ENCODE data around the gene RTF1. TPM values are rescaled to one million over a fixed set of nuclear protein-coding genes. Genes with fewer than 3 reads are reported as not detected.

Gene RTF1
- polyA plus RNA-seq, 2 of the 4 experiments (the other 2 are of a cell fraction): 21.1 to 22.8 TPM

DNA sequence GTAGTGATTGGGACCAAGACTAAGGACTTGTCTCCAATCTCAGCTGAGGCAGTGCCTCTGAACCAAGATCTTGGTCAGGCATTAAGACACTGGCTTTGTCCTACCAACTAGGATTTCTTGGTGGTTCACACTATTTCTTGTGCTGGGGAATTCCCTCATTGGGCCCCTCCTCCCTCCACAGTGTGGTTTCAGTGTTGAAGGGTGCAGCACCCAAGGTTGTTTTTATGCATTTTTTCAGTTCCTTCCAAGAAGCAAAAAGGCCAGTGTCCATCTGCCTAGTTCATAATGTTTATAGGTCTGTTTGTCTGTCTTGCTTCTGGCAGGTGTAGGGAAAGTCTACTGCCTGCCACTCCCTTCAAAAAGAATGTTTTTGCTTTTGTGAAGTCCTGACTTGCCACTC, 66.2 kb downstream of the RTF1 start (continued):
- TF ChIP-seq, protein P1, sequence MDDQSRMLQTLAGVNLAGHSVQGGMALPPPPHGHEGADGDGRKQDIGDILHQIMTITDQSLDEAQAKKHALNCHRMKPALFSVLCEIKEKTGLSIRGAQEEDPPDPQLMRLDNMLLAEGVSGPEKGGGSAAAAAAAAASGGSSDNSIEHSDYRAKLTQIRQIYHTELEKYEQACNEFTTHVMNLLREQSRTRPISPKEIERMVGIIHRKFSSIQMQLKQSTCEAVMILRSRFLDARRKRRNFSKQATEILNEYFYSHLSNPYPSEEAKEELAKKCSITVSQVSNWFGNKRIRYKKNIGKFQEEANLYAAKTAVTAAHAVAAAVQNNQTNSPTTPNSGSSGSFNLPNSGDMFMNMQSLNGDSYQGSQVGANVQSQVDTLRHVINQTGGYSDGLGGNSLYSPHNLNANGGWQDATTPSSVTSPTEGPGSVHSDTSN (IDR thresholded peaks at IDR 0.05): no peak
- TF ChIP-seq CEBPB (IDR thresholded peaks at IDR 0.05): no peak

DNA sequence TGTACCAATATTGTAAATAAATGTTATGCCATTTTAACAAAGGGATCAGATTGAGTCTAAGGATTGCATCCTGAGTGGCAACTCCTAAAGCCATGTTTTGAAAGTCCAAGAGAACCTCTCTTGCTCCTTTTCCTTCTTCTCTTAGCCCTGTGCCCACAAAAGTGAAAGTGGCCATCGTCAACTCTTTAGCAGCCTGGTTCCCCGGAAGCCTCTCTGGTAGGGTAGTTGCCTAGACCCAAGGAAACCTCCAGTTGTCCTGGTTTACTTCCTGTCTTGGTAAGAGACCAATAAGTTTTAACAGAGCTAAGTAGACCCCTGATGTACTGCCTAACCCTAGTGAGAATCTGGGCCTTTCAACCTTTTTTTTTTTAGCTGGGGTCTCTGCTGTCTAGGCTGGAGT, 66.6 kb downstream of the RTF1 start:
- Histone ChIP-seq H3K4me1 (no peaks in the 10 kb centered on the region), H3K27ac (no peak overlapping the region), H3K9me3 (no peaks in the 10 kb centered on the region), H3K4me2 (no peak overlapping the region), H3K4me3 (no peak overlapping the region)
- DNase-seq (ENCODE audit: low read depth in 1 of 2, low spot score in 1 of 2) (no peak), ATAC-seq (no peak), FAIRE-seq (no peak)
- TF ChIP-seq MAZ (IDR thresholded peaks at IDR 0.05; ENCODE audit: borderline replicate concordance, low read depth, low read length) (no peak), KDM5A (IDR thresholded peaks at IDR 0.05) (no peak), MYC (IDR thresholded peaks at IDR 0.05; ENCODE audit: borderline replicate concordance, low read length) (no peak), EP300 (IDR thresholded peaks at IDR 0.05) (no peak), TFCP2L1 (CRISPR knock-in tag; IDR thresholded peaks at IDR 0.05) (no peak)
- TF ChIP-seq, protein P1 (IDR thresholded peaks at IDR 0.05): no peak
- ChIA-PET POLR2A (no interaction called here), CTCF (interaction anchor here (1.9 to 2.1 kb wide), 2 partner anchors 18 kb away, joined by 8 to 9 read pairs; no protein-coding TSS in a partner anchor)
- 97% methylated on average over 2 of the region's 2 CpGs for WGBS (ENCODE audit: missing lambda C conversion rate)

DNA sequence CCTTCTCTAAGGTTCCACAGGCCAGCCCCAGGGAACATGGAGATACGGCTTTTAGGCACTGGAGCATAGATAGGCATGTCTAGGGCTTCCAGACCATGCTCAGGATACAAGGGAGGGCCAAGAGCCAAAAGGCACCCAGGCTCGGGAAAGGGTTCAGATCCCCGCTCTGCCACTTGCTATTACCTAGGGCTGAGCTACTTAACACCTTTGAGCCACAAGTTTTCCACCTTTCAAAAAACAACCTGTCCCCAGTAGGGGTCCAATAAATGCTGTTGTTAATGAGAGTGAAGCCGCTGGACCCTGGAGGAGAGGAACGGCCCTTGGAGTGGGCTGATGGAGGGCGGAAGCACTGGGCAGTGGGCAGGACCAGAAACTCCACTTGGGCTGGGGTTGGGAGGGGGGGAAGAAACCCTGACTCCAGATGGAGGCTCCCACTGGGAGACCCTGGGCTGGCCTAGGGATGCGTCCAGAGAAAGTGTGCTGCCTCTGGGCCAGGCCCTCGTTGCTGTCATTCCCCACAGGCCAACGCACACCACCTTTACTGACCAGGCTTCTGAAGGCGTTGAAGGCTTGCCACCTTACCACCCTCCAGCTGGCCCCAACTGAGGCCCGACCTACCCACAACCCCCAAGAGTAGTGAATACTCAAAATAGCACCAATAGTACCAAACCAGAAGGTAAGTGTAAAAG, 68.2 kb downstream of the RTF1 start:
- no peak for DNase-seq (ENCODE audit: low read depth in 1 of 2, low spot score in 1 of 2)
- Histone ChIP-seq H3K4me2 (no peak overlapping the region), H3K9me3 (no peaks in the 10 kb centered on the region), H3K27ac (no peak overlapping the region), H3K4me3 (no peak overlapping the region), H3K4me1 (peaks cover 4% of the 10 kb centered on the region; the same call in 1 of the 3 replicates)
- ChIA-PET POLR2A (interaction anchor here (0.5 kb wide), 1 partner anchor 72 kb away, joined by 8 read pairs; no protein-coding TSS in a partner anchor), CTCF (interaction anchor here (0.6 to 2.1 kb wide), 4 partner anchors 9 to 367 kb away, joined by 3 to 9 read pairs (median 4); no protein-coding TSS in a partner anchor)
- TF ChIP-seq MAFK (IDR thresholded peaks at IDR 0.05; ENCODE audit: partially characterized antibody): no peak
- no peak for TF ChIP-seq SMC3 (IDR thresholded peaks at IDR 0.05)
- TF ChIP-seq POLR2AphosphoS2 (conservative IDR thresholded peaks at IDR 0.05; ENCODE audit: low read length): no peak
- no peak for TF ChIP-seq ZC3H11A (IDR thresholded peaks at IDR 0.05)
- TF ChIP-seq HOXB5 (CRISPR knock-in tag; IDR thresholded peaks at IDR 0.05): no peak
- TF ChIP-seq, protein P2, sequence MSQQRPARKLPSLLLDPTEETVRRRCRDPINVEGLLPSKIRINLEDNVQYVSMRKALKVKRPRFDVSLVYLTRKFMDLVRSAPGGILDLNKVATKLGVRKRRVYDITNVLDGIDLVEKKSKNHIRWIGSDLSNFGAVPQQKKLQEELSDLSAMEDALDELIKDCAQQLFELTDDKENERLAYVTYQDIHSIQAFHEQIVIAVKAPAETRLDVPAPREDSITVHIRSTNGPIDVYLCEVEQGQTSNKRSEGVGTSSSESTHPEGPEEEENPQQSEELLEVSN (IDR thresholded peaks at IDR 0.05; ENCODE audit: borderline replicate concordance, low read depth): no peak
- TF ChIP-seq CBX8 (IDR thresholded peaks at IDR 0.05): no peak
- no peak for TF ChIP-seq NR3C1 (IDR thresholded peaks at IDR 0.05)
- TF ChIP-seq, protein P3, sequence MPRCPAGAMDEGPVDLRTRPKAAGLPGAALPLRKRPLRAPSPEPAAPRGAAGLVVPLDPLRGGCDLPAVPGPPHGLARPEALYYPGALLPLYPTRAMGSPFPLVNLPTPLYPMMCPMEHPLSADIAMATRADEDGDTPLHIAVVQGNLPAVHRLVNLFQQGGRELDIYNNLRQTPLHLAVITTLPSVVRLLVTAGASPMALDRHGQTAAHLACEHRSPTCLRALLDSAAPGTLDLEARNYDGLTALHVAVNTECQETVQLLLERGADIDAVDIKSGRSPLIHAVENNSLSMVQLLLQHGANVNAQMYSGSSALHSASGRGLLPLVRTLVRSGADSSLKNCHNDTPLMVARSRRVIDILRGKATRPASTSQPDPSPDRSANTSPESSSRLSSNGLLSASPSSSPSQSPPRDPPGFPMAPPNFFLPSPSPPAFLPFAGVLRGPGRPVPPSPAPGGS (IDR thresholded peaks at IDR 0.05): no peak
- TF ChIP-seq, protein P4, sequence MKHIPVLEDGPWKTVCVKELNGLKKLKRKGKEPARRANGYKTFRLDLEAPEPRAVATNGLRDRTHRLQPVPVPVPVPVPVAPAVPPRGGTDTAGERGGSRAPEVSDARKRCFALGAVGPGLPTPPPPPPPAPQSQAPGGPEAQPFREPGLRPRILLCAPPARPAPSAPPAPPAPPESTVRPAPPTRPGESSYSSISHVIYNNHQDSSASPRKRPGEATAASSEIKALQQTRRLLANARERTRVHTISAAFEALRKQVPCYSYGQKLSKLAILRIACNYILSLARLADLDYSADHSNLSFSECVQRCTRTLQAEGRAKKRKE (CRISPR knock-in tag; IDR thresholded peaks at IDR 0.05; ENCODE audit: low read depth): no peak
- TF ChIP-seq RCOR1 (IDR thresholded peaks at IDR 0.05; ENCODE audit: low read depth, low read length): no peak
- no peak for TF ChIP-seq CEBPB (IDR thresholded peaks at IDR 0.05)
- no peak for TF ChIP-seq MYC (IDR thresholded peaks at IDR 0.05; ENCODE audit: borderline replicate concordance, low read length)
- TF ChIP-seq FOSL2 (IDR thresholded peaks at IDR 0.05): no peak
- TF ChIP-seq FOSL2 (CRISPR knock-in tag; IDR thresholded peaks at IDR 0.05): no peak
- TF ChIP-seq HOXA7 (CRISPR knock-in tag; IDR thresholded peaks at IDR 0.05): no peak
- no peak for ATAC-seq
- FAIRE-seq: no peak
- 89% methylated on average over 10 of the region's 11 CpGs for WGBS (ENCODE audit: missing lambda C conversion rate)

Measured in A549 (cell line).